Omental fat pad (tissue), 4 donors: Measurements from ENCODE around the gene CDH22. TPM values are rescaled to one million over a fixed set of nuclear protein-coding genes. Genes with fewer than 3 reads are reported as not detected.

ENCODE experiments used
- ATAC-seq: fragments of 150-250 bp; one replicate; pipeline ENCODE4 v1.9.1; 2016; ENCODE audit warnings: mild to moderate bottlenecking, moderate library complexity; ENCODE audit not compliant: low FRiP score
- DNase-seq: peaks from one replicate; pipeline ENCODE4 v3.0.0-alpha.2; 2019; ENCODE audit warnings: low spot score
- CTCF ChIP-seq, 3 donors: fragments of 450-650 bp; IDR thresholded peaks; one replicate each; pipeline ENCODE4 v1.5.1; 2016 to 2017; ENCODE audit warnings: antibody characterized with exemption in 3 of 3, mild to moderate bottlenecking in 3 of 3, moderate library complexity in 2 of 3
- total RNA-seq, 4 donors: library from RNA; depleted of rRNA; stranded (reverse); fragments of >200 nt; gene quantifications; one replicate each; pipeline ENCODE4 v1.1.0, GENCODE V29; 2016

The CDH22 gene
- total RNA-seq, 4 donors from 2014 or later = 0.24 to 0.46 (median 0.31) TPM

DNA sequence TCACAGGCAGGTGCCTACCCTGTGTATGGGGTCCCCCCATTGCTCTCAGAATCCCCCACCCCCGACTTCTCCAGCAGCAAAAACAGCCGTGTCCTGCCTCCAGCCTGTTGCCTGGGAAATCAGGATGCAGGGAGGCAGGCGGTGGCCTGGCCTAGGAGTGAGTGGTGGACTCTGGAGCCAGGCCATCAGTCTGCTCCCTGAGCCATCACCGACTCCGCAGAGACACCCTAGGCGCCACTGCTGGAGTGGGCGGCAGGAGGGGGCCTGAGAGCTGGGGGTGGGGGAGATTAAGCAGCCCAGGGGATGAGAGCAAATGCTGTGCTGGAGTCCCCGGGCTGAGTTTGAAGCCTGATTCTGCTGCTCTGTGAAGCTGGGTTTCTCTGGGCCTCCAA is 97.0 kb downstream of the CDH22 start:
- DNase-seq (no peak), ATAC-seq (no peak)
- no peak for TF ChIP-seq CTCF (IDR thresholded peaks at IDR 0.05)

GRCh38 chr20:46210672-46211330 is 97.5 kb downstream of the CDH22 start:
- no peak for DNase-seq
- ATAC-seq = no peak

DNA sequence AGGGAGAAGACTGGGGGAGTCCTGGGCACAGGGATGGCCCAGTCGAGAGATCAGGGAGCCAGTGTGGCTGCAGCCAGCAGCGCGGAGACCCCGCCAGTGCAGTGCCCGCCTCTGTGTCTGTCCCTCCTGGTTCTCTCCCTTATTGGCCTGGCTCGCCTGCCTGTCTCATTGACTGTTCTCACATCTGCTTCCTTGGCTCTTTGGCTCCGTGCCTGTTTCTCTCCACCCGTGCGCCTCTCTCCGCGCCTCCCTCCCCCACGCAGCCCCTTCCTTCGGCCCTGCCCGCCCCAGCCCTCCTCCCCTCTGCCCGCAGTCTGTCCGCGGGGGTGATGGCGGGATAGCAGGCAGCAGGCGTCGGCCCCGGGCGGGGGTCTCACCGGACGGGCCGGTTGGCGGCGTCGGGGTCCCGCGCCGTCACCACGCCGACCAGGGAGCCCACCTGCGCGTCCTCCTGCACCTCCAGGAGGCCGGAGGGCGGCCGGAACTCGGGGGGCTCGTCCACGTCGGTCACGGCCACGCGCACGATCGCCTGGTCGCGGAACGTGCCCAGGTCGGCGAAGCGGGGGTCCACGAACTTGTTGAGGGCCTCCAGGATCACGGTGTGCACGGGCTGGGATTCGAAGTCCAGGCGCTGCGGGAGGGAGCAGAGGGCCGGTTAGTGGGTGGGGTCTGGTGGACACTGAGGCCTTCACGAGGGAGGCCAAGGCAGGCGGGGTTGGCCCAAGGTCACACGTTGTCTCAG is 98.2 kb downstream of the CDH22 start:
- no peak for TF ChIP-seq CTCF (IDR thresholded peaks at IDR 0.05)
- no peak for ATAC-seq
- DNase-seq = no peak

More at GRCh38 chr20:46210672-46211330, 97.5 kb downstream of the CDH22 start:
- no peak for TF ChIP-seq CTCF (IDR thresholded peaks at IDR 0.05)

DNA sequence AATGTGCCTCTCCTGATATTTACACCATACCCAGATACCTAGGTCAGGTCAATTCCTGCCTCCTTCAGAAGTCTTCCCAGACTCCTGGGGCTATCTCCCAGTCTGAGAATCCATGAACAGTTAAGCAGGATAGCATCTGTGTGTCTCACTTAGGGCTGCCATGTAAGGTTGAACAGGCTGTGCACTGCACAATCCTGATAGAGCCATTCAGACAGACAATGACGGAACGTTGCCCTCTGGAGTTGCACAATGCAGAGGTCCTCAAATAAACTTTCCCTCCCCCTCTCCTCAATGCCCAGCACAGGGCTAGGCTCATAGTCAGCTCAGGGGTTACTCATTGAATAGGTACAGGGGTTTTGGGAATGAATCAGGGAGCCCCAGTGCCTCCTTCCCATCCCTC is 100.5 kb downstream of the CDH22 start:
- ATAC-seq (no peak), DNase-seq (no peak)
- TF ChIP-seq CTCF (IDR thresholded peaks at IDR 0.05) = no peak

GRCh38 chr20:46206992-46207549 is 101.2 kb downstream of the CDH22 start:
- TF ChIP-seq CTCF (IDR thresholded peaks at IDR 0.05) = no peak
- no peak for DNase-seq
- ATAC-seq = no peak

DNA sequence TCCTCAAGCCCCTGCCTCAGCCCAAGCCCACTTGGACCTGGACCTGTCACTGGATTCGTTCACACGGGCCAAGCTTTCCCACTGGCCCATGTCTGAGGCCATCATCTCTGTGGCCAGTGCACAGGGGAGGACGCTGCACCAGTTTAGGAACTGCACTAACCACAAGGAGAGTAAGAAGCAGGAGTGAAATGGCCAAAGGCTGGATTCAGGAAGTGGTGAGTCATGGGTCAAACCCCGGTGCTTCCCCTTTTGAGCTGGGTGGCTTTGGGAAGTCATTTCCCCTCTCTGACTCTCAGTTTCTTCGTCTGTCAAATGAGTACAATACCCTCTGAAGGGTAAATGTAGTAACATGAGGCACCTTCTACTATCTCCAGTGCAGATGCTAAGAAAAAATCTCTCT is 102.3 kb downstream of the CDH22 start:
- ATAC-seq = peak; percentile 16
- no peak for TF ChIP-seq CTCF (IDR thresholded peaks at IDR 0.05)
- DNase-seq = no peak
